Measurements from ENCODE around the gene LZTR1. TPM values are rescaled to one million over a fixed set of nuclear protein-coding genes. Genes with fewer than 3 reads are reported as not detected.

LZTR1 gene
- polyA plus RNA-seq, 2 donors: 21.1 to 39.0 TPM

GRCh38 chr22:20988573-20989322 lies 6.7 kb downstream of the LZTR1 start:
- H3K27me3 ChIP-seq (ENCODE audit: control insufficient read depth in 1 of 2, insufficient read depth in 2 of 2, low read length in 2 of 2): no peaks in the 10 kb centered on the region
- no peak overlapping the region for H3K27ac ChIP-seq (ENCODE audit: low read depth in 2 of 2, low read length in 1 of 2)
- peaks cover 9 to 54% of the 10 kb centered on the region in 2 donors for H3K36me3 ChIP-seq (ENCODE audit: control insufficient read depth in 2 of 2, insufficient read depth in 2 of 2, low read length in 1 of 2)
- no peaks in the 10 kb centered on the region for H3K4me1 ChIP-seq (ENCODE audit: control insufficient read depth in 2 of 2, insufficient read depth in 2 of 2, low read length in 1 of 2)
- no peaks in the 10 kb centered on the region for H3K9me3 ChIP-seq (ENCODE audit: control insufficient read depth in 2 of 2, insufficient read depth in 1 of 2, low read depth in 1 of 2, low read length in 1 of 2)
- 89 to 91% methylated on average over 16 of the region's 16 CpGs for WGBS, 2 donors
- H3K4me3 ChIP-seq (ENCODE audit: low read depth in 1 of 2, low read length in 2 of 2): no peak overlapping the region

DNA sequence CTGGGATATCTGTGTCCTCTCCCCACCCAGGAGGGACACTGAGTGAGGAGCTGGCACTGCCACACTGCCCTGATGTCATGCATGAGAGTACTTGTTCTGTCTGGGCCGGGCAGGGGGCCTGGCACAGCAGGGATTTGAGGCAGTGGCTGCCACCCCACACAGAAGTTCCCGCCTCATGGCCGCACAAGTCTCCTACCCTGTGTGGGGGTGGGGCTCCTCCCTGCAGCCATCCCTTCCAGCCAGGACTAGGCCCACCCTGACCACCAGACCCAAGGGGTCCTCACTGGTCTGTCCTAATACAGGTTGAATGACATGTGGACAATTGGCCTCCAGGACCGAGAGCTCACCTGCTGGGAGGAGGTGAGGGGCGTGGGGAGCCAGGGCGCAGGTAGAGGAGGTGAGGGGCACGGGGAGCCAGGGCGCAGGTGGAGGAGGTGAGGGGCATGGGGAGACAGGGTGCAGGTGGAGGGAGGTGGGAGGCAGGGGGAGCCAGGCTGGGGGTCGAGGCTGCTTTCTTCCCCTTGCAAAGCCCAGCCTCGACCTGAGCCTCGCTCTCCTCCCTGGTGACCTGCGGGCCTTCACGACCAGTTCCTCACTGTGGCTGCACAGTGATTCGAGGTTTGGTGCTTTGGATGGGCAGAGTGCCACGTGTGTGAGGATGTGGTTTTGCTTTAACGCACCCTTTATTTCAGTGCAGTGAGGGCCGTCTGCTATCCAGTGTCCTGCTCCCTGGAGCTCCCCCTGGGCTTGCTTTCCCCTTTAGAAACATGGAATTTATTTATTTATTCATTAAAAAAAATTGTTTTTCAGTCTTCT lies 7.4 kb downstream of the LZTR1 start:
- Histone ChIP-seq H3K27me3 (ENCODE audit: control insufficient read depth in 1 of 2, insufficient read depth in 2 of 2, low read length in 2 of 2) (no peaks in the 10 kb centered on the region), H3K4me1 (ENCODE audit: control insufficient read depth in 2 of 2, insufficient read depth in 2 of 2, low read length in 1 of 2) (no peaks in the 10 kb centered on the region), H3K36me3 (ENCODE audit: control insufficient read depth in 2 of 2, insufficient read depth in 2 of 2, low read length in 1 of 2) (peaks cover 9 to 52% of the 10 kb centered on the region in 2 donors), H3K27ac (ENCODE audit: low read depth in 2 of 2, low read length in 1 of 2) (no peak overlapping the region), H3K4me3 (ENCODE audit: low read depth in 1 of 2, low read length in 2 of 2) (no peak overlapping the region), H3K9me3 (ENCODE audit: control insufficient read depth in 2 of 2, insufficient read depth in 1 of 2, low read depth in 1 of 2, low read length in 1 of 2) (no peaks in the 10 kb centered on the region)
- 57 to 59% methylated on average over 14 to 17 of the region's 17 CpGs for WGBS, 2 donors

GRCh38 chr22:20990184-20991180 lies 8.4 kb downstream of the LZTR1 start:
- Histone ChIP-seq H3K9me3 (ENCODE audit: control insufficient read depth in 2 of 2, insufficient read depth in 1 of 2, low read depth in 1 of 2, low read length in 1 of 2) (no peaks in the 10 kb centered on the region), H3K27ac (ENCODE audit: low read depth in 2 of 2, low read length in 1 of 2) (no peak overlapping the region), H3K4me3 (ENCODE audit: low read depth in 1 of 2, low read length in 2 of 2) (no peak overlapping the region), H3K27me3 (ENCODE audit: control insufficient read depth in 1 of 2, insufficient read depth in 2 of 2, low read length in 2 of 2) (no peaks in the 10 kb centered on the region), H3K4me1 (ENCODE audit: control insufficient read depth in 2 of 2, insufficient read depth in 2 of 2, low read length in 1 of 2) (no peaks in the 10 kb centered on the region), H3K36me3 (ENCODE audit: control insufficient read depth in 2 of 2, insufficient read depth in 2 of 2, low read length in 1 of 2) (peaks cover 10 to 50% of the 10 kb centered on the region in 2 donors)
- 81 to 85% methylated on average over 21 of the region's 21 CpGs for WGBS, 2 donors

- WGBS, 2 donors: 91 to 95% methylated on average over 24 of the region's 24 CpGs
- Histone ChIP-seq H3K4me1 (ENCODE audit: control insufficient read depth in 2 of 2, insufficient read depth in 2 of 2, low read length in 1 of 2) (no peaks in the 10 kb centered on the region), H3K9me3 (ENCODE audit: control insufficient read depth in 2 of 2, insufficient read depth in 1 of 2, low read depth in 1 of 2, low read length in 1 of 2) (no peaks in the 10 kb centered on the region), H3K27ac (ENCODE audit: low read depth in 2 of 2, low read length in 1 of 2) (no peak overlapping the region), H3K4me3 (ENCODE audit: low read depth in 1 of 2, low read length in 2 of 2) (no peak overlapping the region), H3K36me3 (ENCODE audit: control insufficient read depth in 2 of 2, insufficient read depth in 2 of 2, low read length in 1 of 2) (peaks cover 6 to 44% of the 10 kb centered on the region in 2 donors), H3K27me3 (ENCODE audit: control insufficient read depth in 1 of 2, insufficient read depth in 2 of 2, low read length in 2 of 2) (no peaks in the 10 kb centered on the region)
These were observed 9.4 kb downstream of the LZTR1 start for GRCh38 chr22:20991252-20992055.

DNA sequence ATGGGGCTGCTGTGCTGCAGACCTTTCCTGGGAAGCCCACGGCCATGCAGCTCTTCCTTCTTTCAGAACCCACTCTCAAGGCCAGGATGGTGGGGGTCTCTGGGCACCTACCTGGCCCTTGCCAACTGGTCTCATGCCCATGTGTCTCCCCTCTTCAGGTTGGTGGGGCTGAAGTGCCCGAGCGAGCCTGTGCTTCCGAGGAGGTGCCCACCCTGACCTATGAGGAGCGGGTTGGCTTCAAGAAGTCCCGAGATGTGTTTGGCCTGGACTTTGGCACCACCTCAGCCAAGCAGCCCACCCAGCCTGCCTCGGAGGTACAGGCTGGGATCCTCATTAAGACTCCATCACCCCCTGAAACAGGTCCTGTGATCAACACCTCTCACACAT lies 10.0 kb downstream of the LZTR1 start:
- no peak overlapping the region for H3K27ac ChIP-seq (ENCODE audit: low read depth in 2 of 2, low read length in 1 of 2)
- H3K36me3 ChIP-seq (ENCODE audit: control insufficient read depth in 2 of 2, insufficient read depth in 2 of 2, low read length in 1 of 2): peaks cover 6 to 50% of the 10 kb centered on the region in 2 donors
- no peaks in the 10 kb centered on the region for H3K9me3 ChIP-seq (ENCODE audit: control insufficient read depth in 2 of 2, insufficient read depth in 1 of 2, low read depth in 1 of 2, low read length in 1 of 2)
- H3K27me3 ChIP-seq (ENCODE audit: control insufficient read depth in 1 of 2, insufficient read depth in 2 of 2, low read length in 2 of 2): no peaks in the 10 kb centered on the region
- WGBS, 2 donors: 88 to 95% methylated on average over 7 of the region's 7 CpGs
- no peak overlapping the region for H3K4me3 ChIP-seq (ENCODE audit: low read depth in 1 of 2, low read length in 2 of 2)
- no peaks in the 10 kb centered on the region for H3K4me1 ChIP-seq (ENCODE audit: control insufficient read depth in 2 of 2, insufficient read depth in 2 of 2, low read length in 1 of 2)

DNA sequence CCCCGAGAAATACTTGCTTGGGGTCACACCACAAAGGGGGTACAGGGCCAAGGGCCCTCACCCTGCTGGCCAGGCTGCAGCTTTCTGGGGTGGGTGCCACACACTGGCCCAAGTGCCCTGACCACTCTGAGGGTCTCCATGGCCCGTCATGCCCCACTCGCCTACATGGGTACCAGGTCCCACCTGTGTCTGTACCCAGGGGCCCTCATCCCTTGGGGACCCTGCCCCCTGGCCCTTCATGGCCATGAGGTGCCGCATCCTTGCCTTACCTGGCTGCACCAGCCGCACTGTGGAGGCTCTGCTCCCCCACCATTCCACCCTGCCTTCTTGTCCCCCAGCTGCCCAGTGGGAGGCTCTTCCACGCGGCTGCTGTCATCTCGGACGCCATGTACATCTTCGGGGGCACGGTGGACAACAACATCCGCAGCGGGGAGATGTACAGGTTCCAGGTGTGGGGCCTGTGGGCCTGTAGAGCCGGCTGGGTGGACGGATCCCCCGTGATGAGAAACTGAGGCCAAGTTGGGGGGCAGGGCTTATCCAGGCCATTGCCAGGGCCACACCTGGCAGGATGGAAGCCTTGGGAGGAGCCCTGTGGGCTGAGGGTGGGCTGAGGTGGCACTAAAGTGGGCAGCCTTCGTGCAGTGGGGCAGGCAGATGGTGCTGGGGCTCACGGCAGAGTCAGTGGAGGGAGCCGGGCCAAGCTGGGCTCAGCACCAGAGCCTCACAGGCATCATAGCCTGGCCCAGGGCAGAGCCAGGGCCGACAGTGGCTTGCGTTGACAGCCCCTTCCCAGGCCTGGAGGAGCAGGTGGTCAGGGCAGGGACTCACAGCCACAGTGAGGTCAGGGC lies 10.6 kb downstream of the LZTR1 start:
- 87 to 89% methylated on average over 21 of the region's 21 CpGs for WGBS, 2 donors
- peaks cover 6 to 51% of the 10 kb centered on the region in 2 donors for H3K36me3 ChIP-seq (ENCODE audit: control insufficient read depth in 2 of 2, insufficient read depth in 2 of 2, low read length in 1 of 2)
- H3K27ac ChIP-seq (ENCODE audit: low read depth in 2 of 2, low read length in 1 of 2): no peak overlapping the region

GRCh38 chr22:20993304-20994127 lies 11.4 kb downstream of the LZTR1 start:
- WGBS, 2 donors: 94 to 95% methylated on average over 29 of the region's 29 CpGs
- H3K4me3 ChIP-seq (ENCODE audit: low read depth in 1 of 2, low read length in 2 of 2): no peak overlapping the region
- peaks cover 6 to 53% of the 10 kb centered on the region in 2 donors for H3K36me3 ChIP-seq (ENCODE audit: control insufficient read depth in 2 of 2, insufficient read depth in 2 of 2, low read length in 1 of 2)

More for the DNA sequence above, 10.6 kb downstream of the LZTR1 start:
- Histone ChIP-seq H3K9me3 (ENCODE audit: control insufficient read depth in 2 of 2, insufficient read depth in 1 of 2, low read depth in 1 of 2, low read length in 1 of 2) (no peaks in the 10 kb centered on the region), H3K4me1 (ENCODE audit: control insufficient read depth in 2 of 2, insufficient read depth in 2 of 2, low read length in 1 of 2) (no peaks in the 10 kb centered on the region), H3K27me3 (ENCODE audit: control insufficient read depth in 1 of 2, insufficient read depth in 2 of 2, low read length in 2 of 2) (no peaks in the 10 kb centered on the region), H3K4me3 (ENCODE audit: low read depth in 1 of 2, low read length in 2 of 2) (no peak overlapping the region)

More at GRCh38 chr22:20993304-20994127, 11.4 kb downstream of the LZTR1 start:
- Histone ChIP-seq H3K4me1 (ENCODE audit: control insufficient read depth in 2 of 2, insufficient read depth in 2 of 2, low read length in 1 of 2) (no peaks in the 10 kb centered on the region), H3K27me3 (ENCODE audit: control insufficient read depth in 1 of 2, insufficient read depth in 2 of 2, low read length in 2 of 2) (no peaks in the 10 kb centered on the region), H3K27ac (ENCODE audit: low read depth in 2 of 2, low read length in 1 of 2) (no peak overlapping the region), H3K9me3 (ENCODE audit: control insufficient read depth in 2 of 2, insufficient read depth in 1 of 2, low read depth in 1 of 2, low read length in 1 of 2) (no peaks in the 10 kb centered on the region)
